Measurements from ENCODE around the gene CYP2F1.
"Not testable (repeated sequence)": the region's sequence is repeated elsewhere in the genome, so short reads cannot be mapped to it uniquely, and the experiment has no call there.

The CYP2F1 gene

DNA sequence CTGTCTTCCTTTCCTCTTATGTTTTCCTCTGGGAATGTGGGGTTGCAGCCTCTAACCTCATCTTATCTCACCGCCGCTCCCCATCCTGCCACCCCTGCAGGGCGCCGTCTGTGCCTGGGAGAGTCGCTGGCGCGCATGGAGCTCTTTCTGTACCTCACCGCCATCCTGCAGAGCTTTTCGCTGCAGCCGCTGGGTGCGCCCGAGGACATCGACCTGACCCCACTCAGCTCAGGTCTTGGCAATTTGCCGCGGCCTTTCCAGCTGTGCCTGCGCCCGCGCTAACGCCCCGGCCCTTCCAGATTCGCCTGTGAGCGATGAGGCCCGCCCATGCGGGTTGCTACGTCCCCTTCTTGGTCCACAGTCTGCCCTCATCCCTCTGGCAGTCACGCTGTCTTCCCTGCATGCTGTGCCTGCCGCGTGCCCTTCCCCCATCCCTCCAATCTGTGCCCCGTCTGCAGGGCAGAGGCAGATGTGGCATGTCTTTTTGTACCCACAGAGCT lies 13.6 kb downstream of the CYP2F1 start:
- peak; percentile 94 for DNase-seq

DNA sequence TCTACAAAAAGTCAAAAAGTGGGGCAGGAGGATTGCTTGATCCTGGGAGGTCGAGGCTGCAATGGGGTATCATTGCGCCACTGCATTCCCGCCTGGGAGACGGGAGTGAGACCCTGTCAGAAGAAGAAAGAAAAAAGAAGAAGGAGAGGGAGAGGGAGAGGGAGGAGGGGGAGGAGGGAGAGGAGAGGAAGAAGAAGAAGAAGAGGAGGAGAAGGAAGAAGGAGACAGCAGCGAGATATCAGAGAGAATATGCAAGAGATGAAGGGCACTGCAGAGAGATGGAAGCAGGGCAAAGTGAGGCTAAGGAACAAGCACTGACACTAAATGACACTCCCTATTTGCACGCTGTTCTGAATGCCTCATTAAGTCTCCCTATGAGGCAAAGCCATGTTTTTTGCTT lies 14.5 kb downstream of the CYP2F1 start:
- no peak for DNase-seq

DNA sequence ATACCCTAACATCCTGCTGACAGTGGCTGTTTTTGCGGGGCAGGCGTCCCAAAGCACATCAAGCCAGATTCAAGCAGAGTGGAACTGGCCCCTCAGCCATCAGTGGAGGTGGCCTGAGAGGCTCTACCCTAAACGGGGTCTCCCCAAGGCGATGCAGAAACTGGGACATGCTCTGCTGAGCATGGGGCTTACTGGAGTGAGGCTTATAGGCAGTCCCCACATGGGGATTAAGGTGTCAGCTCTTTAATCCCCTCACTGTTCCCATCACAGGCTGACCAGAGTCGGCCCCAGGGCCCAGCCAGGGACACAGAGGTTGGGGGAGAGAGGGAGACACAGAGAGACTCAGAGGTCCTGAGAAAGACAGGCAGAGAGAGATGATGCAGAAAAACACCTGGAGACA lies 17.0 kb downstream of the CYP2F1 start:
- no peak for DNase-seq

DNA sequence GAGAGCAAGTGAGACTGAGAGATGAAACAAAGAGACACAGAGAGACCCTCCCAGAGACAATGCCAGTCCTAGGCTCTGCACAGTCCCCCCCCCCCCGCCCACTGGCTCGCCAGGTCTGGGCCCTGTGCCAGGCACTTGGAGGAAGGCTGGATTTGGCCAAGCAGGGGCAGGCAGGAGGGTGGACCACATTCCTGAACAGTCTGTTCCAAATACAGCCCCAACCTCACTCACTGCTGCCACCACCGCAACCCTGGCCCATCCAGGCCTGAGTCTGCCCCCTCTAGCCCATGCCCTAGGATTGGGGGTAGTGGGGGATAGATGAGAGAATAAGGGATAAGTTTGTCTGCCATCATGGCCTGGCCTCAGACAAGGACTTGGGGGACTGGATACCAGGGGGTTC lies 19.0 kb downstream of the CYP2F1 start:
- no peak for DNase-seq

DNA sequence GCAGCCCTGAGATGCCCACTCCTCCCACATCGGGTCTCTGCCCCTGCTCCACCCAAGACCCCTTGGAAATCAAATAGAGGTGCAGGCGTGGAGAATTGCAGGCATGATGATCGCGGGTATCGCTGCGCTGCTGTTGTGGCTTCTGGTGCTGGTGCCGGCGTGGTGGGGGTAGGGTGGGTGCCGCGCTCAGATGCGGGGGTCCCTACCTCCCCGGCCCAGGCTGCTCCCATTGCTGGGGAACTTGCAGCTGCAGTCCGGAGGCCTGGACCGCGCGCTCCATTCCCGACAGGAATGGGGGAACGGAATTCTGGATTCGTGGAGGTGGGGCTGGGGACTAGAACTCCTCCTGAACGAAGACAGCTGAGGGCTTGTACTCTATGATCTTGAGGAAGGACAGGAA lies 20.4 kb downstream of the CYP2F1 start:
- no peak for DNase-seq

- DNase-seq = peak; percentile 37
Observed at GRCh38 chr19:41135390-41136384, 21.5 kb downstream of the CYP2F1 start.

GRCh38 chr19:41136636-41137455 lies 22.6 kb downstream of the CYP2F1 start:
- no peak for DNase-seq

GRCh38 chr19:41144403-41144802 lies 30.2 kb downstream of the CYP2F1 start:
- DNase-seq = peak; percentile 87

DNA sequence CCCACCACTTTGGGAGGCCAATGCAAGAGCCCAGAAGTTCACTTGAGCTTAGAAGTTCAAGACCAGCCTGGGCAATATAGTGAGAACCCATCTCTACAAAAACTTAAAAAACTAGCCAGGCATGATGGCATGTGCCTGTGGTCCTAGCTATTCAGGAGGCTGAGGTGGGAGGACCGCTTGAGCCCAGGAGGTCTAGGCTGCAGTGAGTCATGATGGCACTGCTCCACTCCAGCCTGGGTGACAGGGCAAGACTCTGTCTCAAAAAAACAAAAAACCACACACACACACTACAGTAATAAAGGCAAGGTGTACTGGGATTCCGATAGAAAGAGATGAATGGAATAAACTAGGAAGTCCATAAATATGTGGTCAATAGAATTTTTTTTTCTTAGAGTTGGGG lies 35.6 kb downstream of the CYP2F1 start:
- no peak for DNase-seq

DNA sequence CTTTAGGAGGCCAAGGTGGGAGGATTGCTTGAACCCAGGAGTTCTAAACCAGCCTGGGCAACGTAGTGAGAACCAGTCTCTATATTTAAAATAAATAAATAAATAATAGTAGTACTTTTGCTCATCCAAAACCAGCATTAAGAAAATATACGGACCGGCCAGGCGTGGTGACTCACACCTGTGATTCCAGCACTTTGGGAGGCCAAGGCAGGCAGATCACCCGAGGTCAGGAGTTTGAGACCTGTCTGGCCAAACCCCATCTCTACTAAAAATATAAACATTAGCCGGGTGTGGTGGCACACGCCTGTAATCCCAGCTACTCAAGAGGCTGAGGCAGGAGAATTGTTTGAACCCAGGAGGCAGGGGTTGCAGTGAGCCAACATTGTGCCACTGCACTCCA lies 36.8 kb downstream of the CYP2F1 start:
- not testable (repeated sequence) for DNase-seq

DNA sequence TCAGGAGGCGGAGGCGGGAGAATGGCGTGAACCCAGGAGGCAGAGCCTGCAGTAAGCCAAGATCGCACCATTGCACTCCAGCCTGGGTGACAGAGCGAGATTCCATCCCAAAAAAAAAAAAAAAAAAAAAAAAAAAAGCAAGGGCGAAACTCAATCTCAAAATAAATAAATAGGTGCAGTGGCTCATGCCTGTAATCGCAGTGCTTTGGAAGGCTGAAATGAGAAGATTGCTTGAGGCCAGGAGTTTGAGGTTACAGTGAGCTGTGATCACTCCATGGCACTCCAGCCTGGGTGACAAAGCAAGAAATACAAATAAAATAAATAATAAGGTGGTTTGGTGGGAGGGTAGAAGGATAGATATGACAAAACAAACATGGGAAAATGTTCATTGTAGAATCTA lies 39.8 kb downstream of the CYP2F1 start:
- no peak for DNase-seq

- DNase-seq = no peak
Observed at GRCh38 chr19:41156207-41156606, 42.0 kb downstream of the CYP2F1 start.

GRCh38 chr19:41159881-41160280 lies 45.6 kb downstream of the CYP2F1 start:
- no peak for DNase-seq

GRCh38 chr19:41161903-41162302 lies 47.7 kb downstream of the CYP2F1 start:
- no peak for DNase-seq

DNA sequence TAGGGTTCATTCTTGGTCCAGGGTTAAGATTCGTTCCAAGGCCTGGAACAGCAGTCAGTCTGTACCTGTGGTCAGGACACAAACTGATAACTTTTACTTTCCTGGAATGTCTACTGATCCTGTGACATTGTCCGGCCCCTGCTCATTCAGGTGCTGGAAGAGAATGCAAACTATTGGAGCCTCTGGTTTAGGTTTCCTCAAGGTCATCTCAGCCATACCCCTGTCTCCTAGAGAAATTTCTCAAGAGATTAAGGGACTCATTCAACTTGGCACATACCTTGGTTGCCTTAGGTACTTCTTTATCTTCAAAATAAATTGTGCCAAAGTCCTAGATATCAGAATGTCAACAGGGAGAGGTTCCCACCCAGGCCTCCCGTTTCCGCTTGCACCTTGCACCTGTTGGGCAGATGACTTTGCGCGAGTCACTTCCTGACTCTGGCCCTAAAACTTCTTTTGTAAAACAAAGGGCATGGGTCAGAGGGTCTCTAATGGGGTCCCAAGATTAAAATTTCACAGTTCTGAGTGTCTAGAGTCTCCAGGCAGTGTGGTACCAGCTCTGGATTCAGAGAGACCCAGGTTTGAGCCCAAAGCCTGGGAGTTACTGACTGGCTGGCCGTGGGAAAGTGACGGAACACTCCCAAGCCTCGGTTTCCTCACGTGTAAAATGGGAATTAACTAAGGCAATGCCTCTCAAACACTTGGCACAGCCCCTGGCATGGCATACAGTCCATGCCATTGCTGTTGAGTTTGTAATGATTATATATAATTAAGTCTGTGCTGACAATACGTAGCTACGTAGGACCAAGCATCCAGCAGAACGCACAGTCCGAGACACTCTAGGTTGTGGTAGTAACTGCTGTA lies 52.9 kb downstream of the CYP2F1 start:
- DNase-seq = no peak

- no peak for DNase-seq
Observed at GRCh38 chr19:41172297-41173164, 58.3 kb downstream of the CYP2F1 start.

DNA sequence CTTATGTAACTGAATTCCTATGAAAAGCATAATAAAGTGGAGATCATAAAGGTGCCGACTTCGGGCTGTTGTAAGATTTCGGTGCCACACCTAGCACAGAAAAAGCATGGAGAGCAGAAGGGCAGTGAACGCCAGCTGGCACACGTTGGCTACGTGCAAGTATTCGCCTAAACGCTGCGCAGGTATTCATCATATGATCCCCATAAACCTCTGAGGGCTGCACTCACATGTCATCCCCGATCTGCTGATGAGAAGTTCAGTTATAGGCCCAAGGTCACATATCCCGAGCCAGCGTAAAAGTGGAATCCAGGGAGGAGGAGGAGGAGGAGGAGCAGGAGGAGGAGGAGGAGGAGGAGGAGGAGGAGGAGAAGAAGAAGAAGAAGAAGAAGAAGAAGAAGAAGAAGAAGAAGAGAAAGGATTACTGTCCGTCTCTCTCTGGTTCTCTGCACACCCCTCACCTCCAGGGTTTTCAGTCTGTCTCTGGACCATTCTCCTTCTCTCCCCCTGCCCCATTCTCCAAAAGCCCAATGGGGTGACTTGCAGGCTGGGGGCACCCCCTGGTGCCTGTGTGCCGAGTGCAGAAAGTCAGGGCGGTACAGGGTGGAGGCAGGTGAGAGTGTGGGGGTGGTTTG lies 60.2 kb downstream of the CYP2F1 start:
- no peak for DNase-seq

GRCh38 chr19:41175801-41176777 lies 61.9 kb downstream of the CYP2F1 start:
- peak; percentile 16 for DNase-seq

Measured in activated naive CD4-positive, alpha-beta T cell treated with Interleukin-2 at 50 U/mL for 16 hours (primary cell).